GM18873 (cell line): Measurements from ENCODE around the gene ARAP2.
A peak's percentile ranks its signal among the peaks of the same experiment; 100 is the strongest.
"Not testable (repeated sequence)": the region's sequence is repeated elsewhere in the genome, so short reads cannot be mapped to it uniquely, and the experiment has no call there.

Source experiments
- ATAC-seq: cut with Tn5 transposase; IDR thresholded peaks from one replicate; pipeline ENCODE4 v1.9.1; 2021; ENCODE audit warnings: mild to moderate bottlenecking, moderate library complexity, moderate number of reproducible peaks; ENCODE audit not compliant: unreplicated experiment, low FRiP score

Gene ARAP2

GRCh38 chr4:36192922-36193321 lies 51.4 kb downstream of the ARAP2 start:
- no peak for ATAC-seq

DNA sequence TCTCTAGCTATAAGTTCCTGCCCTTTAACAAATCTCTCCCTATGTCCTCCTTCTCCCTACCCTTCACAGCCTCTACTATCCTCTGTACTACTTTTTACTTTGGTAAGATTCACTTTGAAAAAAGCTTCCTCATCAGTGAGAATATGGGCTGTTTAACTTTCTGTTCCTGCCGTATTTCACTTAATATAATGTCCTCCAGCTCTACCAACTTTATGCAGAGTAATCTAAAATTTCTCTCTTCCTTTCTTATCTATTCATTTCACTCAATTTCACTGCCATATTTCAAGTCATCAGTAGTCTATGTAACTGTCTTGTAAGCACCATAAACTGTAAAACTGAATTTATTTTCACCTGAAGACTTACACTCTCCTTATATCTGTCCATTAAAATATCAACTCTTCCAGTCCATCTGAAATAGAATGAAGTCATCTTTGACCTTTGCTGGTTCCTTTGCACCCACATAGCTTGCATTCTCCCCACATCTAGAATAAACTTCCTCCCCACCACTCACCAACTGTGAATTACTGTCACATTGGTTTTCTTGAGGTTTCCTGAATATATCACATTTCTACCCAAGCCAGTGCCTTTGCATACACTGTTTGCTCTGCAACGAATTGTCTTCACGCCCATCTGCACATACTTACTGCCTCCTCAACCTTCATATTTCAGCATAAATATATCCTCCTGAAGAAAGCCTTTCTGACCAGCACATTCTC lies 54.6 kb downstream of the ARAP2 start:
- ATAC-seq, result peak; percentile 55

- no peak for ATAC-seq
Observed at GRCh38 chr4:36187723-36188333, 56.5 kb downstream of the ARAP2 start.

DNA sequence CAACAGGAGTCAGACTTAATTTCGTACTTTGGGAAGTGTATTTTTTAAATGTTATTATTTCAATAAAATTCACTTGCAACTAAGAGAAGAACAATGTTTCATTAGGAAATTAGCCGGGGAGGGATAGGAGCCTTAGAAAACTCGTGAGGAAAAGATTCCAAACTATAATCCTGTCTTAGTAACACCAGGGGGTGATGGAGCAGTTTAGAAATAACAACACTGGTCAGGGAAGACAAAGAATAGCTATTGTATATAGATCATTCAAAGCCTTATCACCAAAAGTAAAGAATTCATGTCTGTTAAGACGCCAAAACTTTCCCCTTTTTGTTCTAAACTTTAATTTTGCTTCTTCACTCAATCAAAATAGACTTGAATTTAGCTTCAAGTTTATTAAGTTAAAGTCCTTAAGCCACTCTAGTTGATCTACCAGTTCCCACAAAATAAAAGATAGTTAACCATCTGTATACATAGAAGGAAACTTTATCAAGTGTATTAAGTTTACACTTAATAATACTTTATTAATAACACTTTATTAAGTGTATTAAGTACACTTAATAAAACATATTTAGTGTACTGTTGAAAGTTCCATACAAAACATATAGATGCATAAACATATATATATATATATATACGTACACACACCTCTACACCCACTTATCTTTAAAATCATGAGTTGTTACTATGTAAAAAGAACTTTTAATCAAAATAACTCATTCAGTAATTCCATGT lies 60.5 kb downstream of the ARAP2 start:
- no peak for ATAC-seq

DNA sequence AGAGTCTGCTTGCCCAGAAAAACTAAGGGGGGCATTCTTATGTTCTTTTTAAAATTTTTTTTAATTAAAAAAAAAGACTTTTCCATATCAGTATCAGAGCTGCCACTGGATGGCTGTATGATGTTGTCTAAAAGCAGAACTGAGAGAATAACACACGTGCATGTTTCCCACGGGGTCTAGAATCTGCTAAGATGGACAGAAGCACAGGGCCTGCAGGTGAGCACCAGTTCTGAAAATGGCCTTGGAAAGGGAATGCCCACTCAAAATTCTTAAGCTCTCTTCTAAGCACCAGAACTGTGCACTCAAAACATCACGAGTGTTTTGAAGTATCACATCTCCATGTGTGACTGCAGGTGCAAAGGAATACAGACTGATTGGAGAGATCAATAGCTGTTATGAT lies 61.1 kb downstream of the ARAP2 start:
- no peak for ATAC-seq

DNA sequence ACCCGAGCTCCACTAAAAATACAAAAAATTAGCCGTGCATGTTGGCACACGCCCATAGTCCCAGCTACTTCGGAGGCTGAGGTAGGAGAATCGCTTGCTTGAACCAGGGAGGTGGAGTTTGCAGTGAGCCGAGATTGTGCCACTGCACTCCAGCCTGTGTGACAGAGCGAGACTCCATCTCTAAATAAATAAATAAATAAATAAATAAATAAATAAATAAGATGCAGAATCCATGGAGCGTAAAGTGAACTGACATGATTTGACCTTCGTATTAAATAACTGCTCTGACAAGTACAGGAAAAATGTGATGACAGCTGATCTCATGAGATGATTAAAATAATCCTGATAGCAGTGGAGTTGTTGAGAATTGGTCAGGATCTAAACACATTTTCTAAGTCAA lies 62.0 kb downstream of the ARAP2 start:
- ATAC-seq, result not testable (repeated sequence)

- ATAC-seq, result no peak
Observed at GRCh38 chr4:36180206-36180605, 64.1 kb downstream of the ARAP2 start.

DNA sequence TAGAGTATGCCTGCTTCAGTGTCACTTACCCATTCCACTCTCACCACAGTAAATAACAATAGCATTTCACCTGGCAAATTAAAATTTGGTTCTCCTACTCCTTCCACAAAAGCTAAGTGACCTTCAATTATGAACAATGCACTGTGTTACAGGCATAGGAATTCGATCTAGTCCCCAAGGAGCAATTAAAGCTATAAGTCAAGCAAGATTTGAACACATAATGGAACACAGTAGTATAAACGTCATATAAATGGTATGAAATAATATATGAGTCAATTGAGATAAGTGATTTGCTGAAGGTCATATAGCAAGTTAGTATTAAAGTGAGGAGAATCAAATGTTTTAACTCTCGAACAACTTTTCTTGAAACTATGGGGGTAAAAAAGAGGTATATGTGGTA lies 65.8 kb downstream of the ARAP2 start:
- ATAC-seq, result no peak

DNA sequence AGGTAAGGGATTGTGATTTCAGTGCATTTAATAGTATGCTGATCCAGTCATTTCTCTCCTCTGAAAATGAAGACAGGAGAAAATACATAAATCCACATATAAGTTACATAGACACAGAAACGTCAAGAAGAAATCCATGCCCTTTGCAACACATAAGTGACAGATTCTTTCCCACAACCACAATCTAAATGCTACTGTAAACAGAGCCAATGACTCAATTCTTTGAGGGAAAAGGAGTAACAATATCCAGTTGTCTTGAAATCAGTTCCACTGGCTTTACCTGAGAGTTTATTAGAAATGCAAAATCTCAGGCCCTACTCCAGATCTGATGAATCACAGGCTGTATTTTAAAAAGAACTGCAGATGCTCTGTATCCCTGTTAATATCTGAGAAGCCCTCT lies 66.4 kb downstream of the ARAP2 start:
- no peak for ATAC-seq

DNA sequence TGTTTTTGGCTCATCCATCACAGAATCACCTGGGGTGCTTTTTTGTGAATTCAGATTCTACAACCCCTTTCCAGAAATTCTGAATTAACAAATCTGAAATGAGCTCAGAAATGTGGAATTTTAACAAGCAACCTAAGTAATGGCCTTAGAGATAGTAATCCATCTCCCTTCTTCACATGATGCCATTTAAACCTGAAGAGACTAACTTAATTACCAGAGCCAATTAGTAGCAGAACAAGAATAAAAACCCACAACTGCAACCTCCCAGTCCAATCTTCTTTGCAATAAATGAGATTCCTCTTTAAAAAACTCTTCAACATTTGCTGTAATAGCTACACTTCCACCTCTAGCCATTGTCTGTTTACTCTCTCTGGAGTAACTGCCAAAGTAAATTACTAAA lies 69.7 kb downstream of the ARAP2 start:
- ATAC-seq, result no peak

GRCh38 chr4:36173905-36174304 lies 70.4 kb downstream of the ARAP2 start:
- ATAC-seq, result no peak

DNA sequence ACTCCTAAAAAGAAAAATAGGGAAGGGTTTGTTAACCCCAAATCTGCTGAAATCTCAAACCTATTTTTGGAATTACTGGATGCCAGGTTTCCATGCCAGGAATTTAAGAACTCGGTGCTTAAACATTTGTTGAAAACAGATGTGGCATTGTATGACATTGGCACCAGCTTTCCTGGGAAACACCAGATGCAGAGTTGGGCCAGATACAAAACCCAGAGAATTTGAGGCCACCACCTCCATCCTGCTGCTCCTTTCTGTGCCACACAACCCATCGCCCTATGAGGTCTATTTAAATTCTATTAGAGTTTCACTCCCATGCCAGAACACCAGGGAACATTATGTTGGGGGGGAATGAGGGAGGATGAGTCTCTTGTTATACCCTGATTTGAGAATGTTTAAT lies 71.7 kb downstream of the ARAP2 start:
- ATAC-seq, result no peak

GRCh38 chr4:36168127-36168878 lies 76.0 kb downstream of the ARAP2 start:
- no peak for ATAC-seq

GRCh38 chr4:36165631-36166005 lies 78.7 kb downstream of the ARAP2 start:
- no peak for ATAC-seq

DNA sequence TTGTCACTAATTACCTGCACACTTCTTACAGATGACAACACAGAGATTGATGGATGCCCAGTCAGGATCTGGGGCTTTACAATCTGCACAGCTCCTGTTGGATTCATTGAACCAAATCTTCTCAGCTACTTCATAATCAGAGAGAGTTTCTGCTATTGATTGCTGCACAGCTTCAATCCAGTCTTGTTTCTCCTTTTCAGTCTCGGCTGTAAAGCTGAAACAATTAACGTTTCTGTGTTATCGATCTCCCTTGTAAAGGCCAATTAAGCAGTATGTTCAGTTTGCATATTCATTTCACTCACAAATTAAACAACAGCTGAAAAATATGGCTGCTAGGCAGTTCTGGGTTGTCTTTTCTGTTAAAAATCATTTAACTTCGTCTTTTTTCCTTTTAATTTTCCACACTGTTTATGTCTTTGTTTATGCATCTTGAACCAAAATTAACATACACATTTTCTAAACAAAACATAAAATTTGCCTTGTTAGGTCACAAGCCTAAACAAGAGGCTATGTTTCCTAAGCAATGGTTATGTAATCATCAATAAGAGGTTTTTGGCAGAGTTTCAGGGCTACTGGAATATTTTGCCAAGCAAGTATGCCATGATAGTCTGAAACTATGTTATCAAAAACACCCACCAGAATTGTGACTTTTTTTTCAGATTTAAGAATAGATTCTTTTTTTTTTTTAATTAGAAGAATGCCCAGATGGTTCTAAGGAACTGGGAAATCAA lies 79.2 kb downstream of the ARAP2 start:
- no peak for ATAC-seq

- ATAC-seq, result no peak
Observed at GRCh38 chr4:36163198-36163597, 81.1 kb downstream of the ARAP2 start.

DNA sequence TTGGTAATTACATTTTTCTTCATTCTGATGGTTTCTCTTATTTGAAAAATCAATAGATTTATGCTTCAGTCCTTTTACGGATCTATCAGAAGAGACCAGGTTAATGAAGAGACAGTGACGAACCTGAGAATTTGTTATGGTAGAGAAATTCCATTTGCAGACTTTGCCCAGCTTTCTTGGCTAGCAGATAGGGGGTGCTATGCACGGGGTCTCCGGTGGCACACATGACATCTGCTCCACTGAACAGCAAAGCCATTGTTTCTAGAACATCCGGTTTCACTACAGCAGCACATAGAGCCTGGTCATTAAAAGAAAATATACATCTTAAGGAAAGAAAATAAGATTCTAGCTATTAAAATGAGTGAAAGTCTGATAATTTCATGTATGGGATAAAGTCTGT lies 85.1 kb downstream of the ARAP2 start:
- ATAC-seq, result no peak

DNA sequence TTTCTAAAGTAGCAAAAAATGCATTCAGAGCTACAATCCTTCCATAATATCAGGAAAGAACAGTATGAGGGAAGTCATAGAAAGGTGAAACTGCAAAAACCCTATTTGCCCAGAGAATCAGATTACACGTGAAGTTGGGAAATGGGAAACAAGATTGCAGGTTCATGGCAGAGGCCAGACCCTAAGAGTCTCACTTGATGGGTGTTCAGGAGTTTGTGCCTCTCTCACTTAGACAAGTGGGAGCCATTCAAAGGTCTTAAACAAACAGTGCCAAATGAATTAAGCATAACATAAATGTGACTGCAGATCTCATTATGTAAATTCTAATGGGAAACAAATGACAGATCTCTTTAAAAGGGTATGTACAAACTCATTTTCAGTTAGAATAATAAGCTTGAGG lies 91.6 kb downstream of the ARAP2 start:
- ATAC-seq, result no peak

- no peak for ATAC-seq
Observed at GRCh38 chr4:36142504-36142903, 101.8 kb downstream of the ARAP2 start.

DNA sequence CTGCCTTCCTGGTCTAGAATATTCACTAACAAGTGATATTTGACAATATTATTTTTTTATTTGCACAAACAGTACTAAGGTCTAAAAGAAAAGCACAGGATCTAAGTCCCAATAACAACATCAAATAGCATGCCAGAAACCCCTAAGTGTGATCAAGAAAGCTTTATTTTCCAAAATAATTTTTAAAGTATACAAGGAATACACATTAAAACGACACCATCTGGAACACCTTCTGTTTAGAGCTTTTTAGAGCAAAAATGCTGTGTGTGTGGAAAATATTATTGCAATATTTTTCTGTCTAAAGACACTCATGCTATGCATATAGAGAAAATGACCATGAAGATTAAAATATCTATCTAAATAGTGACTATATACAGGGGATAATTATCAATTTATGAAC lies 103.1 kb downstream of the ARAP2 start:
- no peak for ATAC-seq
